ENCODE results near the gene NPAS3.

NPAS3 gene

GRCh38 chr14:33198684-33199083 is 260.0 kb downstream of the NPAS3 start:
- Histone ChIP-seq H3K9me3 (ENCODE audit: control insufficient read depth, low read depth, low read length) (no peaks in the 10 kb centered on the region), H3K36me3 (ENCODE audit: control insufficient read depth, low read depth, low read length) (no peaks in the 10 kb centered on the region), H3K27me3 (ENCODE audit: control insufficient read depth, insufficient read depth, low read length) (no peaks in the 10 kb centered on the region)

GRCh38 chr14:33201116-33201515 is 262.4 kb downstream of the NPAS3 start:
- H3K36me3 ChIP-seq (ENCODE audit: control insufficient read depth, low read depth, low read length), result no peaks in the 10 kb centered on the region
- no peak overlapping the region for H3K4me3 ChIP-seq (ENCODE audit: low read length)
- no peak overlapping the region for H3K9ac ChIP-seq (ENCODE audit: low read length)
- H3K27me3 ChIP-seq (ENCODE audit: control insufficient read depth, insufficient read depth, low read length), result no peaks in the 10 kb centered on the region
- no peaks in the 10 kb centered on the region for H3K9me3 ChIP-seq (ENCODE audit: control insufficient read depth, low read depth, low read length)
- no peak overlapping the region for H3K27ac ChIP-seq (ENCODE audit: low read length)
- no peaks in the 10 kb centered on the region for H3K4me1 ChIP-seq (ENCODE audit: control insufficient read depth, low read depth, low read length)

More at GRCh38 chr14:33198684-33199083, 260.0 kb downstream of the NPAS3 start:
- H3K27ac ChIP-seq (ENCODE audit: low read length), result no peak overlapping the region
- no peak overlapping the region for H3K4me3 ChIP-seq (ENCODE audit: low read length)
- H3K4me1 ChIP-seq (ENCODE audit: control insufficient read depth, low read depth, low read length), result no peaks in the 10 kb centered on the region
- H3K9ac ChIP-seq (ENCODE audit: low read length), result no peak overlapping the region

- H3K27me3 ChIP-seq (ENCODE audit: control insufficient read depth, insufficient read depth, low read length), result no peaks in the 10 kb centered on the region
- no peaks in the 10 kb centered on the region for H3K9me3 ChIP-seq (ENCODE audit: control insufficient read depth, low read depth, low read length)
Measured at GRCh38 chr14:33206981-33207380, 268.3 kb downstream of the NPAS3 start.

GRCh38 chr14:33207467-33208017 is 268.9 kb downstream of the NPAS3 start:
- Histone ChIP-seq H3K36me3 (ENCODE audit: control insufficient read depth, low read depth, low read length) (no peaks in the 10 kb centered on the region), H3K27ac (ENCODE audit: low read length) (no peak overlapping the region), H3K4me3 (ENCODE audit: low read length) (no peak overlapping the region), H3K9me3 (ENCODE audit: control insufficient read depth, low read depth, low read length) (no peaks in the 10 kb centered on the region), H3K9ac (ENCODE audit: low read length) (no peak overlapping the region), H3K27me3 (ENCODE audit: control insufficient read depth, insufficient read depth, low read length) (no peaks in the 10 kb centered on the region), H3K4me1 (ENCODE audit: control insufficient read depth, low read depth, low read length) (no peaks in the 10 kb centered on the region)

More at GRCh38 chr14:33206981-33207380, 268.3 kb downstream of the NPAS3 start:
- H3K4me3 ChIP-seq (ENCODE audit: low read length), result no peak overlapping the region
- H3K4me1 ChIP-seq (ENCODE audit: control insufficient read depth, low read depth, low read length), result no peaks in the 10 kb centered on the region
- no peak overlapping the region for H3K9ac ChIP-seq (ENCODE audit: low read length)
- H3K27ac ChIP-seq (ENCODE audit: low read length), result no peak overlapping the region
- H3K36me3 ChIP-seq (ENCODE audit: control insufficient read depth, low read depth, low read length), result no peaks in the 10 kb centered on the region

- no peak overlapping the region for H3K9ac ChIP-seq (ENCODE audit: low read length)
- H3K4me1 ChIP-seq (ENCODE audit: control insufficient read depth, low read depth, low read length), result no peaks in the 10 kb centered on the region
Measured at GRCh38 chr14:33210311-33210710, 271.6 kb downstream of the NPAS3 start.

GRCh38 chr14:33218026-33218425 is 279.3 kb downstream of the NPAS3 start:
- Histone ChIP-seq H3K27me3 (ENCODE audit: control insufficient read depth, insufficient read depth, low read length) (no peaks in the 10 kb centered on the region), H3K9me3 (ENCODE audit: control insufficient read depth, low read depth, low read length) (no peaks in the 10 kb centered on the region), H3K27ac (ENCODE audit: low read length) (no peak overlapping the region), H3K4me3 (ENCODE audit: low read length) (no peak overlapping the region), H3K9ac (ENCODE audit: low read length) (no peak overlapping the region), H3K36me3 (ENCODE audit: control insufficient read depth, low read depth, low read length) (no peaks in the 10 kb centered on the region), H3K4me1 (ENCODE audit: control insufficient read depth, low read depth, low read length) (no peaks in the 10 kb centered on the region)

More at GRCh38 chr14:33210311-33210710, 271.6 kb downstream of the NPAS3 start:
- Histone ChIP-seq H3K36me3 (ENCODE audit: control insufficient read depth, low read depth, low read length) (no peaks in the 10 kb centered on the region), H3K4me3 (ENCODE audit: low read length) (no peak overlapping the region), H3K27ac (ENCODE audit: low read length) (no peak overlapping the region), H3K27me3 (ENCODE audit: control insufficient read depth, insufficient read depth, low read length) (no peaks in the 10 kb centered on the region), H3K9me3 (ENCODE audit: control insufficient read depth, low read depth, low read length) (no peaks in the 10 kb centered on the region)

- no peak overlapping the region for H3K27ac ChIP-seq (ENCODE audit: low read length)
- H3K27me3 ChIP-seq (ENCODE audit: control insufficient read depth, insufficient read depth, low read length), result no peaks in the 10 kb centered on the region
- no peaks in the 10 kb centered on the region for H3K36me3 ChIP-seq (ENCODE audit: control insufficient read depth, low read depth, low read length)
- no peaks in the 10 kb centered on the region for H3K9me3 ChIP-seq (ENCODE audit: control insufficient read depth, low read depth, low read length)
- H3K9ac ChIP-seq (ENCODE audit: low read length), result no peak overlapping the region
- no peaks in the 10 kb centered on the region for H3K4me1 ChIP-seq (ENCODE audit: control insufficient read depth, low read depth, low read length)
- H3K4me3 ChIP-seq (ENCODE audit: low read length), result no peak overlapping the region
Measured at GRCh38 chr14:33219957-33220356, 281.3 kb downstream of the NPAS3 start.

DNA sequence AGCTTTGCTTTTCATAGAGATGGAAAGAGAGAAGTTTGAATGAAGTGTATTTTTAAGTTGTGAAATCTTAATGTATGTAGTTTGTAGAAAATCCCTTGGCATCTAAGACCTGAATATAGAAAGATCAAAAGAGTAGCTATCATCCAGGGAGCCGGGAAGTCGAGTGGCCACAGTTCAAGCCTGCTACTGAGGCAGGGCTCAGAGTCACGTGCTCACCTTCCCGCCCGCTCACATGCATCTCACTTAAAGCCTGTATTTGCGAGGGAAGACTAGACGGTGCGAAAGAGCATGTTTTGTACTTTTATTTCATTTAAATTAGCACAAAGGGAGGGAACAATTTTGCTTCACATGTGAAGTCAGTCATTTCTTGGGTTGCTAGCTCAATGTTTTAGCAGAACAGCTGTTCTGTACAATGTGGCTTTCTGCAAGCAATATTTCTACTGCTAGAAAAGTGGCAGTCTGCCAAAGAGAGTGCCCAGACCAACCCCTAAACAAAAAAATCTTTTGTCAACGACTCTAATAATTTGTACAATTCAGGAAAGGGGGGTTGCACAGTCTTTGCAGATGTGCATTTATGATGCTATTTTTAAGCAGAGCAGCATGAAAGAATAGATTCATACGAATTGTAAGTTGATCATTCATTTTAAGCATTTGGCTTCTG is 290.7 kb downstream of the NPAS3 start:
- Histone ChIP-seq H3K27ac (ENCODE audit: low read length) (no peak overlapping the region), H3K9me3 (ENCODE audit: control insufficient read depth, low read depth, low read length) (no peaks in the 10 kb centered on the region), H3K36me3 (ENCODE audit: control insufficient read depth, low read depth, low read length) (no peaks in the 10 kb centered on the region), H3K4me3 (ENCODE audit: low read length) (no peak overlapping the region), H3K9ac (ENCODE audit: low read length) (no peak overlapping the region), H3K4me1 (ENCODE audit: control insufficient read depth, low read depth, low read length) (no peaks in the 10 kb centered on the region), H3K27me3 (ENCODE audit: control insufficient read depth, insufficient read depth, low read length) (no peaks in the 10 kb centered on the region)

GRCh38 chr14:33230021-33230420 is 291.3 kb downstream of the NPAS3 start:
- H3K9ac ChIP-seq (ENCODE audit: low read length), result no peak overlapping the region
- no peaks in the 10 kb centered on the region for H3K4me1 ChIP-seq (ENCODE audit: control insufficient read depth, low read depth, low read length)
- no peak overlapping the region for H3K27ac ChIP-seq (ENCODE audit: low read length)
- no peaks in the 10 kb centered on the region for H3K27me3 ChIP-seq (ENCODE audit: control insufficient read depth, insufficient read depth, low read length)
- no peak overlapping the region for H3K4me3 ChIP-seq (ENCODE audit: low read length)
- no peaks in the 10 kb centered on the region for H3K36me3 ChIP-seq (ENCODE audit: control insufficient read depth, low read depth, low read length)
- no peaks in the 10 kb centered on the region for H3K9me3 ChIP-seq (ENCODE audit: control insufficient read depth, low read depth, low read length)

- Histone ChIP-seq H3K27ac (ENCODE audit: low read length) (no peak overlapping the region), H3K4me1 (ENCODE audit: control insufficient read depth, low read depth, low read length) (peaks cover under 1% of the 10 kb centered on the region), H3K9me3 (ENCODE audit: control insufficient read depth, low read depth, low read length) (no peaks in the 10 kb centered on the region), H3K27me3 (ENCODE audit: control insufficient read depth, insufficient read depth, low read length) (no peaks in the 10 kb centered on the region), H3K36me3 (ENCODE audit: control insufficient read depth, low read depth, low read length) (no peaks in the 10 kb centered on the region), H3K9ac (ENCODE audit: low read length) (no peak overlapping the region), H3K4me3 (ENCODE audit: low read length) (no peak overlapping the region)
Measured at GRCh38 chr14:33232031-33232430, 293.4 kb downstream of the NPAS3 start.

GRCh38 chr14:33237115-33237740 is 298.5 kb downstream of the NPAS3 start:
- no peaks in the 10 kb centered on the region for H3K27me3 ChIP-seq (ENCODE audit: control insufficient read depth, insufficient read depth, low read length)
- H3K27ac ChIP-seq (ENCODE audit: low read length), result no peak overlapping the region
- no peaks in the 10 kb centered on the region for H3K9me3 ChIP-seq (ENCODE audit: control insufficient read depth, low read depth, low read length)
- H3K4me3 ChIP-seq (ENCODE audit: low read length), result no peak overlapping the region
- H3K9ac ChIP-seq (ENCODE audit: low read length), result no peak overlapping the region
- no peaks in the 10 kb centered on the region for H3K36me3 ChIP-seq (ENCODE audit: control insufficient read depth, low read depth, low read length)
- peaks cover 5% of the 10 kb centered on the region for H3K4me1 ChIP-seq (ENCODE audit: control insufficient read depth, low read depth, low read length)

- Histone ChIP-seq H3K27me3 (ENCODE audit: control insufficient read depth, insufficient read depth, low read length) (no peaks in the 10 kb centered on the region), H3K9ac (ENCODE audit: low read length) (no peak overlapping the region), H3K27ac (ENCODE audit: low read length) (no peak overlapping the region), H3K4me3 (ENCODE audit: low read length) (no peak overlapping the region), H3K4me1 (ENCODE audit: control insufficient read depth, low read depth, low read length) (peaks cover 5% of the 10 kb centered on the region), H3K36me3 (ENCODE audit: control insufficient read depth, low read depth, low read length) (no peaks in the 10 kb centered on the region), H3K9me3 (ENCODE audit: control insufficient read depth, low read depth, low read length) (no peaks in the 10 kb centered on the region)
Measured at GRCh38 chr14:33239465-33239864, 300.8 kb downstream of the NPAS3 start.

Measured in iPS-18a (cell line).